Measurements from ENCODE around the gene CHERP. TPM values are rescaled to one million over a fixed set of nuclear protein-coding genes. Genes with fewer than 3 reads are reported as not detected.

The CHERP gene
- total RNA-seq, 1 experiment from 2014 or later = 101 TPM

- Mint-ChIP-seq H3K4me1 (peaks cover 18 to 19% of the 10 kb centered on the region in 2 experiments), H3K27me3 (ENCODE audit: low read depth) (no peaks in the 10 kb centered on the region), H3K27ac (no peak overlapping the region; a peak in 1 of 7 replicates), H3K36me3 (ENCODE audit: insufficient read depth in 1 of 3, low read depth in 3 of 3) (peaks cover 10 to 30% (median 30%) of the 10 kb centered on the region in 3 experiments; a peak in 6 of 7 replicates), H3K4me3 (peak overlapping the region; percentile 96 to 99; a peak in 4 of 5 replicates), H3K9me3 (no peaks in the 10 kb centered on the region; a peak in 1 of 5 replicates)
- Histone ChIP-seq H3K27me3 (ENCODE audit: insufficient read depth, low read length) (no peaks in the 10 kb centered on the region), H4K8ac (replicated peaks; ENCODE audit: insufficient read length, low read depth, low read length) (no peak overlapping the region), H2BK12ac (ENCODE audit: insufficient read length, low read depth, low read length) (no peak overlapping the region), H4K91ac (ENCODE audit: insufficient read length, low read depth, low read length) (no peak overlapping the region), H3K79me1 (ENCODE audit: insufficient read depth, low read depth, low read length, poor library complexity, severe bottlenecking) (peaks cover 14% of the 10 kb centered on the region), H3K9me3 (ENCODE audit: control insufficient read depth, low read depth, low read length) (no peaks in the 10 kb centered on the region), H3K4me1 (ENCODE audit: insufficient read depth, low read length) (no peaks in the 10 kb centered on the region), H3K9ac (ENCODE audit: extremely low read depth, insufficient read length, low read length) (no peak overlapping the region), H3K18ac (ENCODE audit: insufficient read length, low read depth, low read length) (no peak overlapping the region), H2BK5ac (ENCODE audit: insufficient read length, low read length) (no peak overlapping the region), H2BK20ac (ENCODE audit: low read depth, low read length, poor library complexity, severe bottlenecking) (no peak overlapping the region), H3K4ac (ENCODE audit: low read depth, low read length) (no peak overlapping the region), H2AFZ (ENCODE audit: low read length) (no peak overlapping the region), H2BK120ac (ENCODE audit: low read depth, low read length, poor library complexity, severe bottlenecking) (no peak overlapping the region), H2AK5ac (ENCODE audit: insufficient read length, low read length) (no peak overlapping the region), H3K14ac (ENCODE audit: insufficient read depth, low read length) (no peak overlapping the region), H3K23ac (ENCODE audit: insufficient read length, low read depth, low read length) (no peak overlapping the region), H2BK15ac (ENCODE audit: low read depth, low read length) (no peak overlapping the region), H3K27ac (ENCODE audit: insufficient read length, low read depth, low read length) (no peak overlapping the region), H3K56ac (ENCODE audit: insufficient read length, low read depth, low read length) (no peak overlapping the region), H4K20me1 (ENCODE audit: control insufficient read depth, insufficient read depth, insufficient read length) (no peaks in the 10 kb centered on the region), H3K23me2 (ENCODE audit: insufficient read length, low read depth, low read length, poor library complexity, severe bottlenecking) (peaks cover 12% of the 10 kb centered on the region), H3K4me2 (ENCODE audit: insufficient read depth, insufficient read length, low read length) (peak overlapping the region; percentile 94), H3T11ph (ENCODE audit: low read length) (no peak overlapping the region), H4K5ac (ENCODE audit: insufficient read length, low read depth, low read length) (no peak overlapping the region), H3K79me2 (ENCODE audit: insufficient read depth, low read length) (peaks cover 2% of the 10 kb centered on the region; the same call in 1 of the 2 replicates)
- DNase-seq = no peak
- TF ChIP-seq, protein P1, sequence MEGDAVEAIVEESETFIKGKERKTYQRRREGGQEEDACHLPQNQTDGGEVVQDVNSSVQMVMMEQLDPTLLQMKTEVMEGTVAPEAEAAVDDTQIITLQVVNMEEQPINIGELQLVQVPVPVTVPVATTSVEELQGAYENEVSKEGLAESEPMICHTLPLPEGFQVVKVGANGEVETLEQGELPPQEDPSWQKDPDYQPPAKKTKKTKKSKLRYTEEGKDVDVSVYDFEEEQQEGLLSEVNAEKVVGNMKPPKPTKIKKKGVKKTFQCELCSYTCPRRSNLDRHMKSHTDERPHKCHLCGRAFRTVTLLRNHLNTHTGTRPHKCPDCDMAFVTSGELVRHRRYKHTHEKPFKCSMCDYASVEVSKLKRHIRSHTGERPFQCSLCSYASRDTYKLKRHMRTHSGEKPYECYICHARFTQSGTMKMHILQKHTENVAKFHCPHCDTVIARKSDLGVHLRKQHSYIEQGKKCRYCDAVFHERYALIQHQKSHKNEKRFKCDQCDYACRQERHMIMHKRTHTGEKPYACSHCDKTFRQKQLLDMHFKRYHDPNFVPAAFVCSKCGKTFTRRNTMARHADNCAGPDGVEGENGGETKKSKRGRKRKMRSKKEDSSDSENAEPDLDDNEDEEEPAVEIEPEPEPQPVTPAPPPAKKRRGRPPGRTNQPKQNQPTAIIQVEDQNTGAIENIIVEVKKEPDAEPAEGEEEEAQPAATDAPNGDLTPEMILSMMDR (conservative IDR thresholded peaks at IDR 0.05) = no peak
Observed at GRCh38 chr19:16573925-16574324, 31.7 kb upstream of the CHERP start.

Measured in H9 (cell line).